DND-41 (cell line): ENCODE data around the gene MFAP4.

Source experiments
- ATAC-seq: fragments of 200-7000 bp; cut with Tn5 transposase; 3 replicates; pipeline ENCODE4 v1.9.1; 2021; ENCODE audit warnings: low read depth; ENCODE audit not compliant: insufficient read depth
- DNase-seq: peaks from one replicate; pipeline ENCODE4 v3.0.0-alpha.2; 2020
- H2AFZ ChIP-seq: 2 replicates; pipeline ENCODE4 v1.6.0; 2012; ENCODE audit warnings: low read depth, low read length
- H3K27ac ChIP-seq: 2 replicates; pipeline ENCODE4 v1.5.1; 2012; ENCODE audit warnings: low read length, inconsistent platforms
- H3K27me3 ChIP-seq: fragments of 200-600 bp; sonication (generic); 2 replicates; pipeline ENCODE4 v1.6.0; 2012; ENCODE audit warnings: low read length, mild to moderate bottlenecking, inconsistent platforms; ENCODE audit not compliant: insufficient read depth, poor library complexity
- H3K36me3 ChIP-seq: 2 replicates; pipeline ENCODE4 v1.5.1; 2012; ENCODE audit warnings: low read length, inconsistent platforms; ENCODE audit not compliant: insufficient read depth
- H3K4me1 ChIP-seq: 2 replicates; pipeline ENCODE4 v1.5.1; 2012; ENCODE audit warnings: mild to moderate bottlenecking, low read length; ENCODE audit not compliant: insufficient read depth
- H3K4me2 ChIP-seq: 2 replicates; pipeline ENCODE4 v1.6.0; 2012; ENCODE audit warnings: mild to moderate bottlenecking, moderate library complexity, low read length, inconsistent platforms; ENCODE audit not compliant: insufficient read depth
- H3K4me3 ChIP-seq, 2 experiments: fragments of 200-600 bp in 1 of 2; shearing (Covaris generic) in 1 of 2; 2 replicates each; pipeline ENCODE4 v1.5.1; 2012 to 2016; ENCODE audit warnings: inconsistent platforms in 2 of 2, low read length in 2 of 2, mild to moderate bottlenecking in 2 of 2, low read depth in 1 of 2, moderate library complexity in 1 of 2
- H3K79me2 ChIP-seq: 2 replicates; pipeline ENCODE4 v1.6.0; 2012; ENCODE audit warnings: low read length, inconsistent platforms; ENCODE audit not compliant: insufficient read depth
- H3K9ac ChIP-seq: 2 replicates; pipeline ENCODE4 v1.6.0; 2012; ENCODE audit warnings: low read depth, mild to moderate bottlenecking, inconsistent platforms, low read length, moderate library complexity
- H3K9me3 ChIP-seq: 2 replicates; pipeline ENCODE4 v1.5.1; 2012; ENCODE audit warnings: low read length, moderate library complexity, mild to moderate bottlenecking, inconsistent platforms; ENCODE audit not compliant: insufficient read depth, severe bottlenecking
- H4K20me1 ChIP-seq: 2 replicates; pipeline ENCODE4 v1.6.0; 2012; ENCODE audit warnings: low read length; ENCODE audit not compliant: insufficient read depth
- CTCF ChIP-seq: IDR thresholded peaks from 2 replicates; pipeline ENCODE4 v1.5.1; 2012; ENCODE audit warnings: borderline replicate concordance, low read length, moderate library complexity, mild to moderate bottlenecking; ENCODE audit not compliant: poor library complexity, severe bottlenecking; ENCODE audit errors: extremely low read depth
- EZH2 ChIP-seq: IDR thresholded peaks from 3 replicates; pipeline ENCODE4 v1.6.1; 2012; ENCODE audit warnings: borderline replicate concordance, low read depth, mild to moderate bottlenecking, moderate library complexity, low read length, inconsistent platforms; ENCODE audit not compliant: severe bottlenecking

The MFAP4 gene

GRCh38 chr17:19369846-19370492, 17.0 kb downstream of the MFAP4 start:
- no peak overlapping the region for H3K9ac ChIP-seq
- TF ChIP-seq CTCF = no peak
- TF ChIP-seq EZH2 = no peak
- no peak for DNase-seq
- no peak overlapping the region for H3K27ac ChIP-seq
- peaks cover 2% of the 10 kb centered on the region; the same call in 1 of the 2 replicates for H4K20me1 ChIP-seq
- no peak overlapping the region for H3K4me3 ChIP-seq
- no peak overlapping the region for H3K4me2 ChIP-seq
- H3K9me3 ChIP-seq = no peaks in the 10 kb centered on the region
- ATAC-seq = no peak
- no peaks in the 10 kb centered on the region for H3K79me2 ChIP-seq
- no peaks in the 10 kb centered on the region for H3K27me3 ChIP-seq
- no peak overlapping the region for H2AFZ ChIP-seq
- H3K36me3 ChIP-seq = no peaks in the 10 kb centered on the region
- no peaks in the 10 kb centered on the region for H3K4me1 ChIP-seq

GRCh38 chr17:19369107-19369778, 17.7 kb downstream of the MFAP4 start:
- Histone ChIP-seq H3K79me2 (no peaks in the 10 kb centered on the region), H3K9ac (no peak overlapping the region), H4K20me1 (peaks cover 2% of the 10 kb centered on the region; the same call in 1 of the 2 replicates), H2AFZ (no peak overlapping the region), H3K4me2 (no peak overlapping the region), H3K4me3 (no peak overlapping the region), H3K4me1 (no peaks in the 10 kb centered on the region), H3K36me3 (no peaks in the 10 kb centered on the region), H3K27me3 (no peaks in the 10 kb centered on the region), H3K9me3 (no peaks in the 10 kb centered on the region), H3K27ac (no peak overlapping the region)
- TF ChIP-seq EZH2 = no peak
- TF ChIP-seq CTCF = no peak
- ATAC-seq (no peak), DNase-seq (no peak)

GRCh38 chr17:19368229-19368628, 18.8 kb downstream of the MFAP4 start:
- no peak for ATAC-seq
- H4K20me1 ChIP-seq = peaks cover 2% of the 10 kb centered on the region; the same call in 1 of the 2 replicates
- peaks cover 2% of the 10 kb centered on the region for H3K4me1 ChIP-seq

More at GRCh38 chr17:19368229-19368628, 18.8 kb downstream of the MFAP4 start:
- H3K4me2 ChIP-seq = no peak overlapping the region
- H3K9ac ChIP-seq = no peak overlapping the region
- no peak overlapping the region for H2AFZ ChIP-seq
- H3K27me3 ChIP-seq = no peaks in the 10 kb centered on the region
- TF ChIP-seq EZH2 (no peak), CTCF (no peak)
- no peak overlapping the region for H3K27ac ChIP-seq
- H3K9me3 ChIP-seq = no peaks in the 10 kb centered on the region
- no peak overlapping the region for H3K4me3 ChIP-seq
- no peaks in the 10 kb centered on the region for H3K36me3 ChIP-seq
- DNase-seq = no peak
- no peaks in the 10 kb centered on the region for H3K79me2 ChIP-seq
